ENCODE results near the gene PRR7.
A peak's percentile ranks its signal among the peaks of the same experiment; 100 is the strongest.

GRCh38 chr5:177402271-177403043, 44.2 kb upstream of the PRR7 start:
- TF ChIP-seq CTCF (conservative IDR thresholded peaks at IDR 0.05; ENCODE audit: low read depth in 2 of 2) (peak; percentile 60 to 70), EZH2 (IDR thresholded peaks at IDR 0.05; ENCODE audit: low read depth, unreplicated experiment) (no peak), POLR2AphosphoS5 (IDR thresholded peaks at IDR 0.05; ENCODE audit: low read depth) (no peak), CREB1 (CRISPR knock-in tag; IDR thresholded peaks at IDR 0.05; ENCODE audit: low read depth) (peak; percentile 55; the same call in 1 of the 2 replicates), EZH2phosphoT487 (IDR thresholded peaks at IDR 0.05; ENCODE audit: unreplicated experiment) (no peak)

All from GM23338 (cell line).